ENCODE measurements around the gene PCDHA9.
"Not testable (repeated sequence)": the region's sequence is repeated elsewhere in the genome, so short reads cannot be mapped to it uniquely, and the experiment has no call there.

The PCDHA9 gene

DNA sequence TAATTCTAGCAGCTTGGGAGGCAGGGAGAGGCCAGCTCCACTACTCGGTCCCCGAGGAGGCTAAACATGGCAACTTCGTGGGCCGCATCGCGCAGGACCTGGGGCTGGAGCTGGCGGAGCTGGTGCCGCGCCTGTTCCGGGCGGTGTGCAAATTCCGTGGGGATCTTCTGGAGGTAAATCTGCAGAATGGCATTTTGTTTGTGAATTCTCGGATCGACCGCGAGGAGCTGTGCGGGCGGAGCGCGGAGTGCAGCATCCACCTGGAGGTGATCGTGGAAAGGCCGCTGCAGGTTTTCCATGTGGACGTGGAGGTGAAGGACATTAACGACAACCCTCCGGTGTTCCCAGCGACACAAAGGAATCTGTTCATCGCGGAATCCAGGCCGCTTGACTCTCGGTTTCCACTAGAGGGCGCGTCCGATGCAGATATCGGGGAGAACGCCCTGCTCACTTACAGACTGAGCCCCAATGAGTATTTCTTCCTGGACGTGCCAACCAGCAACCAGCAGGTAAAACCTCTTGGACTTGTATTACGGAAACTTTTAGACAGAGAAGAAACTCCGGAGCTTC lies 13.7 kb upstream of the PCDHA9 start:
- not testable (repeated sequence) for DNase-seq (ENCODE audit: low spot score)

DNA sequence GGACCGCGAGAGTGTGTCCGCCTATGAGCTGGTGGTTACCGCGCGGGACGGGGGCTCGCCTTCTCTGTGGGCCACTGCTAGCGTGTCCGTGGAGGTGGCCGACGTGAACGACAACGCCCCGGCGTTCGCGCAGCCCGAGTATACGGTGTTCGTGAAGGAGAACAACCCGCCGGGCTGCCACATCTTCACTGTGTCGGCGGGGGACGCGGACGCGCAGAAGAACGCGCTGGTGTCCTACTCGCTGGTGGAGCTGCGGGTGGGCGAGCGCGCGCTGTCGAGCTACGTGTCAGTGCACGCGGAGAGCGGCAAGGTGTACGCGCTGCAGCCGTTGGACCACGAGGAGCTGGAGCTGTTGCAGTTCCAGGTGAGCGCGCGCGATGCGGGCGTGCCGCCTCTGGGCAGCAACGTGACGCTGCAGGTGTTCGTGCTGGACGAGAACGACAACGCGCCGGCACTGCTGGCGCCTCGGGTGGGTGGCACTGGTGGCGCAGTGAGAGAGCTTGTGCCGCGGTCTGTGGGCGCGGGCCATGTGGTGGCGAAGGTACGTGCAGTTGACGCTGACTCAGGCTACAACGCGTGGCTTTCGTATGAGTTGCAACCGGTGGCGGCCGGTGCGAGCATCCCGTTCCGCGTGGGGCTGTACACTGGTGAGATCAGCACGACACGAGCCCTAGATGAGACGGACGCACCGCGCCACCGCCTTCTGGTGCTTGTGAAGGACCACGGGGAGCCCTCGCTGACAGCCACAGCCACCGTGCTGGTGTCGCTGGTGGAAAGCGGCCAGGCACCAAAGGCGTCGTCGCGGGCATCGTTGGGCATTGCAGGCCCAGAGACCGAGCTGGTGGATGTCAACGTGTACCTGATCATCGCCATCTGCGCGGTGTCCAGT lies 12.3 kb upstream of the PCDHA9 start:
- DNase-seq (ENCODE audit: low spot score) = no peak

- peak; percentile 80 for DNase-seq (ENCODE audit: low spot score)
Measured at GRCh38 chr5:140840978-140841962, 6.9 kb upstream of the PCDHA9 start, which contains the start of gene PCDHA8. PCDHA8 (plus strand) TSS chr5:140841187; CDS start chr5:140841322, 135 bp downstream.

DNA sequence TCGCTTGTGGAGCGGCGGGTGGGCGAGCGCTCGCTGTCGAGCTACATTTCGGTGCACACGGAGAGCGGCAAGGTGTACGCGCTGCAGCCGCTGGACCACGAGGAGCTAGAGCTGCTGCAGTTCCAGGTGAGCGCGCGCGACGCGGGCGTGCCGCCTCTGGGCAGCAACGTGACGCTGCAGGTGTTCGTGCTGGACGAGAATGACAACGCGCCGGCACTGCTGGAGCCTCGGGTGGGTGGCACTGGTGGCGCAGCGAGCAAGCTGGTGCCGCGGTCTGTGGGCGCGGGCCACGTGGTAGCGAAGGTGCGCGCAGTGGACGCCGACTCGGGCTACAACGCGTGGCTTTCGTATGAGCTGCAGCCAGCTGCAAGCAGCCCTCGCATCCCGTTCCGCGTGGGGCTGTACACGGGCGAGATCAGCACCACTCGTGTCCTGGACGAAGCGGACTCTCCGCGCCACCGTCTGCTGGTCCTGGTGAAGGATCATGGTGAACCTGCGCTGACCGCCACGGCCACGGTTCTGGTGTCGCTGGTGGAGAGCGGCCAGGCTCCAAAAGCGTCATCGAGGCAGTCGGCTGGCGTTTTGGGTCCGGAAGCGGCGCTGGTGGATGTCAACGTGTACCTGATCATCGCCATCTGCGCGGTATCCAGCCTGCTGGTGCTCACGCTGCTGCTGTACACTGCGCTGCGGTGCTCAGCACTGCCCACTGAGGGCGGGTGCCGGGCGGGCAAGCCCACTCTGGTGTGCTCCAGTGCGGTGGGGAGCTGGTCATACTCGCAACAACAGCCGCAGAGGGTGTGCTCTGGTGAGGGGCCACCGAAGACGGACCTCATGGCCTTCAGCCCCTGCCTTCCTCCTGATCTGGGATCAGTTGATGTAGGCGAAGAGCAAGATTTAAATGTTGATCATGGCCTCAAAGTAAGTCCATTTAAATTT lies 5.1 kb upstream of the PCDHA9 start:
- no peak for DNase-seq (ENCODE audit: low spot score)

DNA sequence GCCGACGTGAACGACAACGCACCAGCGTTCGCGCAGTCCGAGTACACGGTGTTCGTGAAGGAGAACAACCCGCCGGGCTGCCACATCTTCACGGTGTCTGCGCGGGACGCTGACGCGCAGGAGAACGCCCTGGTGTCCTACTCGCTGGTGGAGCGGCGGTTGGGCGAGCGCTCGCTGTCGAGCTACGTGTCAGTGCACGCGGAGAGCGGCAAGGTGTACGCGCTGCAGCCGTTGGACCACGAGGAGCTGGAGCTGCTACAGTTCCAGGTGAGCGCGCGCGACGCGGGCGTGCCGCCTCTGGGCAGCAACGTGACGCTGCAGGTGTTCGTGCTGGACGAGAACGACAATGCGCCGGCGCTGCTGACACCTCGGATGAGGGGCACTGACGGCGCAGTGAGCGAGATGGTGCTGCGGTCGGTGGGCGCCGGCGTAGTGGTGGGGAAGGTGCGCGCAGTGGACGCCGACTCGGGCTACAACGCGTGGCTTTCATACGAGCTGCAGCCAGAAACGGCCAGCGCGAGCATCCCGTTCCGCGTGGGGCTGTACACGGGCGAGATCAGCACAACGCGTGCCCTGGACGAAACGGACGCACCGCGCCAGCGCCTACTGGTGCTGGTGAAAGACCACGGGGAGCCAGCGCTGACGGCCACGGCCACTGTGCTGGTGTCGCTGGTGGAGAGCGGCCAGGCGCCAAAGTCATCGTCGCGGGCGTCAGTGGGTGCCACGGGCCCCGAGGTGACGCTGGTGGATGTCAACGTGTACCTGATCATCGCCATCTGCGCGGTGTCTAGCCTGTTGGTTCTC lies 1.9 kb downstream of the PCDHA9 start:
- DNase-seq (ENCODE audit: low spot score) = not testable (repeated sequence)

- DNase-seq (ENCODE audit: low spot score) = peak; percentile 60
Measured at GRCh38 chr5:140855772-140856674, 7.8 kb downstream of the PCDHA9 start, which contains the start of gene PCDHA10. PCDHA10 (plus strand) TSS chr5:140855897; CDS start chr5:140856049, 152 bp downstream.

DNA sequence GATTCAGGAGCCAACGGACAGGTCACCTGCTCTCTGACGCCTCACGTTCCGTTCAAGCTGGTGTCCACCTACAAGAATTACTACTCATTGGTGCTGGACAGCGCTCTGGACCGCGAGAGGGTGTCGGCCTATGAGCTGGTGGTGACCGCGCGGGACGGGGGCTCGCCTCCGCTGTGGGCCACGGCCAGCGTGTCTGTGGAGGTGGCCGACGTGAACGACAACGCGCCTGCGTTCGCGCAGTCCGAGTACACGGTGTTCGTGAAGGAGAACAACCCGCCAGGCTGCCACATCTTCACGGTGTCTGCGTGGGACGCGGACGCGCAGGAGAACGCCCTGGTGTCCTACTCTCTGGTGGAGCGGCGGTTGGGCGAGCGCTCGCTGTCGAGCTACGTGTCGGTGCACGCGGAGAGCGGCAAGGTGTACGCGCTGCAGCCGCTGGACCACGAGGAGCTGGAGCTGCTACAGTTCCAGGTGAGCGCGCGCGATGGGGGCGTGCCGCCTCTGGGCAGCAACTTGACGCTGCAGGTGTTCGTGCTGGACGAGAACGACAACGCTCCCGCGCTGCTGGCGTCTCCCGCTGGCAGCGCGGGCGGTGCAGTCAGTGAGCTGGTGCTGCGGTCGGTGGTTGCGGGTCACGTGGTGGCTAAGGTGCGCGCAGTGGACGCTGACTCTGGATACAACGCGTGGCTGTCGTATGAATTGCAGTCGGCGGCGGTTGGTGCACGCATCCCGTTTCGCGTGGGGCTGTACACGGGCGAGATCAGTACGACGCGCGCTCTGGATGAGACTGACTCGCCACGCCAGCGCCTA lies 9.2 kb downstream of the PCDHA9 start:
- no peak for DNase-seq (ENCODE audit: low spot score)

GRCh38 chr5:140857987-140858240 lies 9.7 kb downstream of the PCDHA9 start:
- DNase-seq (ENCODE audit: low spot score) = no peak

GRCh38 chr5:140862441-140863295 lies 14.5 kb downstream of the PCDHA9 start:
- no peak for DNase-seq (ENCODE audit: low spot score)

DNA sequence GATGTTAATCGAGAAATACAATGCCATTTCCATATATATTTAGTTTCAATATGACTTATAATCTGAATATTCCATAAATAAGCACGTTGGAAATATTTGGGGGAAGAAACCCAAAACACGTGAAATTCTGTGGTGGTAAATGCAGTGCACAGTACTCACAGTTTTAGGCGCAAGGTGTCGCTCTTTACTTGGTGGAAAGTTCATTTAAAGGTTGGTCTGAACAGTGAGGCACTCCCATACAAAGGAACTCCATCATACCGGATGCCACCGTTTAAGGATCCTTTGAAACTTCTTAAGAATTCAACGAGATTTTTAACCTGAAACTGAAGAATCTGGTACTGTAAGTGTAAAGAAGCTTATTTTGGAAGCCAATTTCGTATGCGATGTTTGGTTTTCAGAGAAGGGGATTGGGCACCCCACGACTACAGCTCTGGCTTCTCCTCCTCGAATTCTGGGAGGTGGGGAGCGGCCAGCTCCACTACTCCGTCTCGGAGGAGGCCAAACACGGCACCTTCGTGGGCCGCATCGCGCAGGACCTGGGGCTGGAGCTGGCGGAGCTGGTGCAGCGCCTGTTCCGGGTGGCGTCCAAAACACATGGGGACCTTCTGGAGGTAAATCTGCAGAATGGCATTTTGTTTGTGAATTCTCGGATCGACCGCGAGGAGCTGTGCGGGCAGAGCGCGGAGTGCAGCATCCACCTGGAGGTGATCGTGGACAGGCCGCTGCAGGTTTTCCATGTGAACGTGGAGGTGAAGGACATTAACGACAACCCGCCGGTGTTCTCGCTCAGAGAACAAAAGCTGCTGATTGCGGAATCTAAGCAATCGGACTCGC lies 20.8 kb downstream of the PCDHA9 start, which contains the start of gene PCDHA11:
TSS of gene PCDHA11 (plus strand) at position 237 of the 834 bp plus-strand sequence. CDS start at position 384, 147 bp downstream.
- DNase-seq (ENCODE audit: low spot score) = no peak

GRCh38 chr5:140869555-140869886 lies 21.3 kb downstream of the PCDHA9 start:
- no peak for DNase-seq (ENCODE audit: low spot score)

DNA sequence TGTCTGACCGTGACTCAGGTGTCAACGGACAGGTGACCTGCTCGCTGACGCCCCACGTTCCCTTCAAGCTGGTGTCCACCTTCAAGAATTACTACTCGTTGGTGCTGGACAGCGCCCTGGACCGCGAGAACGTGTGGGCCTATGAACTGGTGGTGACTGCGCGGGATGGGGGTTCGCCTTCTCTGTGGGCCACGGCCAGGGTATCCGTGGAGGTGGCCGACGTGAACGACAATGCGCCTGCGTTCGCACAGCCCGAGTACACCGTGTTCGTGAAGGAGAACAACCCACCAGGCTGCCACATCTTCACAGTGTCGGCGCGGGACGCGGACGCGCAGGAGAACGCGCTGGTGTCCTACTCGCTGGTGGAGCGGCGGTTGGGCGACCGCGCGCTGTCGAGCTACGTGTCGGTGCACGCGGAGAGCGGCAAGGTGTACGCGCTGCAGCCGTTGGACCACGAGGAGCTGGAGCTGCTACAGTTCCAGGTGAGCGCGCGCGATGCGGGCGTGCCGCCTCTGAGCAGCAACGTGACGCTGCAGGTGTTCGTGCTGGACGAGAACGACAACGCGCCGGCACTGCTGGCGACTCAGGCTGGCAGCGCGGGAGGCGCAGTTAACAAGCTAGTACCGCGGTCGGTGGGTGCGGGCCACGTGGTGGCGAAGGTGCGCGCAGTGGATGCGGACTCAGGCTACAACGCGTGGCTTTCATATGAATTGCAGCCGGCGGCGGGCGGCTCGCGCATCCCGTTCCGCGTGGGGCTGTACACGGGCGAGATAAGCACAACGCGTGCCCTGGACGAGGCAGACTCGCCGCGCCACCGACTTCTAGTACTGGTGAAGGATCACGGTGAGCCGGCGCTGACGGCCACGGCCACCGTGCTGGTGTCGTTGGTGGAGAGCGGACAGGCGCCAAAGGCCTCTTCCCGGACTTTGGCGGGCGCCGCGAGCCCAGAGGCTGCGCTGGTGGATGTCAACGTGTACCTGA lies 22.3 kb downstream of the PCDHA9 start:
- DNase-seq (ENCODE audit: low spot score) = no peak

- no peak for DNase-seq (ENCODE audit: low spot score)
Measured at GRCh38 chr5:140875085-140876065, 27.2 kb downstream of the PCDHA9 start, which contains the start of gene PCDHA12. PCDHA12 (plus strand) TSS chr5:140875308; CDS start chr5:140875473, 165 bp downstream.
